H9 (cell line): ENCODE data around the gene RPL22. TPM values are rescaled to one million over a fixed set of nuclear protein-coding genes. Genes with fewer than 3 reads are reported as not detected.

Experiments used
- DNase-seq: peaks from one replicate; pipeline ENCODE4 v3.0.0-alpha.2; 2017
- H2AFZ ChIP-seq: one replicate; pipeline ENCODE4 v1.6.1; 2013; ENCODE audit warnings: mild to moderate bottlenecking, low read length, control low read depth, moderate library complexity
- H2AK5ac ChIP-seq: 2 replicates; pipeline ENCODE4 v1.6.1; 2013; ENCODE audit warnings: low read length, control low read depth, mixed read lengths; ENCODE audit not compliant: insufficient read length
- H2BK120ac ChIP-seq: one replicate; pipeline ENCODE4 v1.6.1; 2013; ENCODE audit warnings: low read depth, mild to moderate bottlenecking, low read length, control low read depth, inconsistent platforms; ENCODE audit not compliant: poor library complexity, severe bottlenecking
- H2BK12ac ChIP-seq: 2 replicates; pipeline ENCODE4 v1.6.1; 2013; ENCODE audit warnings: low read length, control low read depth, mixed read lengths, low read depth; ENCODE audit not compliant: insufficient read length
- H2BK15ac ChIP-seq: 2 replicates; pipeline ENCODE4 v1.6.1; 2013; ENCODE audit warnings: low read depth, low read length, control low read depth
- H2BK20ac ChIP-seq: one replicate; pipeline ENCODE4 v1.6.1; 2013; ENCODE audit warnings: low read depth, mild to moderate bottlenecking, low read length, control low read depth, inconsistent platforms; ENCODE audit not compliant: poor library complexity, severe bottlenecking
- H2BK5ac ChIP-seq: 2 replicates; pipeline ENCODE4 v1.6.1; 2013; ENCODE audit warnings: low read length, control low read depth, mixed read lengths; ENCODE audit not compliant: insufficient read length
- H3K14ac ChIP-seq: 2 replicates; pipeline ENCODE4 v1.6.1; 2013; ENCODE audit warnings: low read length, control low read depth; ENCODE audit not compliant: insufficient read depth
- H3K18ac ChIP-seq: 2 replicates; pipeline ENCODE4 v1.6.1; 2013; ENCODE audit warnings: low read depth, mild to moderate bottlenecking, mixed read lengths, low read length, control low read depth; ENCODE audit not compliant: insufficient read length
- H3K23ac ChIP-seq: 2 replicates; pipeline ENCODE4 v1.6.1; 2013; ENCODE audit warnings: low read length, control low read depth, mixed read lengths, low read depth; ENCODE audit not compliant: insufficient read length
- H3K23me2 ChIP-seq: 2 replicates; pipeline ENCODE4 v1.6.1; 2013; ENCODE audit warnings: low read depth, mild to moderate bottlenecking, mixed read lengths, low read length, control low read depth; ENCODE audit not compliant: insufficient read length, poor library complexity, severe bottlenecking
- H3K27ac ChIP-seq: 2 replicates; pipeline ENCODE4 v1.5.1; 2013; ENCODE audit warnings: low read length, control low read depth, mixed read lengths, low read depth; ENCODE audit not compliant: insufficient read length
- H3K27me3 ChIP-seq: 2 replicates; pipeline ENCODE4 v1.6.1; 2013; ENCODE audit warnings: low read length, control low read depth, inconsistent platforms; ENCODE audit not compliant: insufficient read depth
- H3K4ac ChIP-seq: 2 replicates; pipeline ENCODE4 v1.6.1; 2013; ENCODE audit warnings: low read depth, mild to moderate bottlenecking, control low read depth, inconsistent platforms, low read length, moderate library complexity
- H3K4me1 ChIP-seq: 2 replicates; pipeline ENCODE4 v1.6.1; 2013; ENCODE audit warnings: low read length, control low read depth, inconsistent platforms; ENCODE audit not compliant: insufficient read depth
- H3K4me2 ChIP-seq: 2 replicates; pipeline ENCODE4 v1.6.1; 2013; ENCODE audit warnings: low read length, control low read depth, mixed read lengths; ENCODE audit not compliant: insufficient read length, insufficient read depth
- H3K56ac ChIP-seq: 2 replicates; pipeline ENCODE4 v1.6.1; 2013; ENCODE audit warnings: low read depth, mild to moderate bottlenecking, mixed read lengths, low read length, control low read depth; ENCODE audit not compliant: insufficient read length
- H3K79me1 ChIP-seq: 2 replicates; pipeline ENCODE4 v1.6.1; 2013; ENCODE audit warnings: low read depth, mild to moderate bottlenecking, moderate library complexity, low read length, control low read depth, inconsistent platforms; ENCODE audit not compliant: insufficient read depth, poor library complexity, severe bottlenecking
- H3K79me2 ChIP-seq: 2 replicates; pipeline ENCODE4 v1.6.1; 2013; ENCODE audit warnings: low read length, control low read depth, inconsistent platforms; ENCODE audit not compliant: insufficient read depth
- H3K9ac ChIP-seq: 2 replicates; pipeline ENCODE4 v1.6.1; 2013; ENCODE audit warnings: low read length, control low read depth, mixed read lengths; ENCODE audit not compliant: insufficient read length; ENCODE audit errors: extremely low read depth
- H3K9me3 ChIP-seq: one replicate; pipeline ENCODE4 v1.6.1; 2013; ENCODE audit warnings: low read depth, low read length, inconsistent platforms; ENCODE audit not compliant: control insufficient read depth
- H3T11ph ChIP-seq: one replicate; pipeline ENCODE4 v1.6.1; 2013; ENCODE audit warnings: mild to moderate bottlenecking, low read length, control low read depth, inconsistent platforms
- H4K20me1 ChIP-seq: one replicate; pipeline ENCODE4 v1.6.1; 2013; ENCODE audit not compliant: control insufficient read depth, insufficient read length, insufficient read depth
- H4K5ac ChIP-seq: 2 replicates; pipeline ENCODE4 v1.6.1; 2013; ENCODE audit warnings: low read depth, mild to moderate bottlenecking, mixed read lengths, low read length, control low read depth; ENCODE audit not compliant: insufficient read length
- H4K8ac ChIP-seq: replicated peaks from 2 replicates; pipeline ENCODE4 v1.6.1; 2013; ENCODE audit warnings: low read length, control low read depth, mixed read lengths, low read depth; ENCODE audit not compliant: insufficient read length
- H4K91ac ChIP-seq: 2 replicates; pipeline ENCODE4 v1.6.1; 2013; ENCODE audit warnings: low read depth, mild to moderate bottlenecking, moderate library complexity, mixed read lengths, low read length, control low read depth; ENCODE audit not compliant: insufficient read length
- H3K27ac Mint-ChIP-seq, 3 experiments: 2 replicates in 2 of 3; 3 replicates in 1 of 3; pipeline ENCODE4 v1.8.0; 2020 to 2021; ENCODE audit warnings: mixed read lengths in 3 of 3, mild to moderate bottlenecking in 1 of 3, moderate library complexity in 1 of 3
- H3K27me3 Mint-ChIP-seq: 2 replicates; pipeline ENCODE4 v1.8.0; 2021; ENCODE audit warnings: low read depth, mild to moderate bottlenecking, moderate library complexity, mixed read lengths
- H3K36me3 Mint-ChIP-seq, 3 experiments: 2 replicates in 2 of 3; 3 replicates in 1 of 3; pipeline ENCODE4 v1.8.0; 2020 to 2021; ENCODE audit warnings: low read depth in 3 of 3, mixed read lengths in 3 of 3; ENCODE audit not compliant: insufficient read depth in 1 of 3
- H3K4me1 Mint-ChIP-seq, 2 experiments: 2 replicates each; pipeline ENCODE4 v1.8.0; 2020; ENCODE audit warnings: mixed read lengths in 2 of 2
- H3K4me3 Mint-ChIP-seq, 2 experiments: 2 replicates in 1 of 2; 3 replicates in 1 of 2; pipeline ENCODE4 v1.8.0; 2020 to 2021; ENCODE audit warnings: mild to moderate bottlenecking in 2 of 2, mixed read lengths in 2 of 2, moderate library complexity in 1 of 2
- H3K9me3 Mint-ChIP-seq, 2 experiments: 2 replicates in 1 of 2; 3 replicates in 1 of 2; pipeline ENCODE4 v1.8.0; 2020; ENCODE audit warnings: mild to moderate bottlenecking in 2 of 2, mixed read lengths in 2 of 2, moderate library complexity in 1 of 2
- CTCF ChIP-seq: fragments of 200-600 bp; sonication (generic); conservative IDR thresholded peaks from 3 replicates; pipeline ENCODE4 v1.8.0; 2021; ENCODE audit warnings: antibody characterized with exemption, mild to moderate bottlenecking
- WGBS: extraction: QIAGEN DNeasy Blood & Tissue Kit; methylation state at CpG from one replicate; pipeline ENCODE4 v1.1.7; 2013; ENCODE audit warnings: missing lambda C conversion rate, low lambda C conversion rate, mixed read lengths; ENCODE audit not compliant: insufficient read length; ENCODE audit errors: extremely low coverage; 5-methylcytosine and 5-hydroxymethylcytosine counted together
- total RNA-seq: library from RNA; stranded (reverse); gene quantifications from 2 replicates; pipeline ENCODE4 v1.2.1, GENCODE V29; 2021

Gene RPL22
- total RNA-seq, 1 experiment from 2014 or later: 582 TPM

- no peak overlapping the region for H3T11ph ChIP-seq
- H3K23ac ChIP-seq: no peak overlapping the region
- H3K56ac ChIP-seq: no peak overlapping the region
- no peak overlapping the region for H4K8ac ChIP-seq
- no peak overlapping the region for H2BK20ac ChIP-seq
- H3K79me2 ChIP-seq: no peaks in the 10 kb centered on the region
- H2BK12ac ChIP-seq: no peak overlapping the region
- H2AFZ ChIP-seq: no peak overlapping the region
- peak; percentile 94 for TF ChIP-seq CTCF
- no peak overlapping the region for H2BK120ac ChIP-seq
- H4K5ac ChIP-seq: no peak overlapping the region
- H2BK5ac ChIP-seq: no peak overlapping the region
- H4K20me1 ChIP-seq: no peaks in the 10 kb centered on the region
- peaks cover 53% of the 10 kb centered on the region for H3K27me3 Mint-ChIP-seq
- peak overlapping the region; percentile 78 to 83 for H3K4me3 Mint-ChIP-seq
- no peak overlapping the region for H2AK5ac ChIP-seq
- peaks cover 2% of the 10 kb centered on the region; the same call in 1 of the 2 replicates for H3K4me1 ChIP-seq
- peak; percentile 94 for DNase-seq
- no peak overlapping the region for H3K9ac ChIP-seq
- no peak overlapping the region for H3K14ac ChIP-seq
- H3K27ac ChIP-seq: no peak overlapping the region
- no peak overlapping the region for H3K18ac ChIP-seq
- H3K4ac ChIP-seq: no peak overlapping the region
- H3K9me3 ChIP-seq: no peaks in the 10 kb centered on the region
- WGBS: no CpG with 5 or more reads among the region's 30 CpGs
- peak overlapping the region; percentile 48 for H3K4me2 ChIP-seq
- peaks cover 26 to 27% of the 10 kb centered on the region in 2 experiments for H3K4me1 Mint-ChIP-seq
- no peaks in the 10 kb centered on the region for H3K79me1 ChIP-seq
- H3K23me2 ChIP-seq: peaks cover 23% of the 10 kb centered on the region
- peak overlapping the region in 1 of 3 experiments; percentile 76; a peak in 2 of 7 replicates for H3K27ac Mint-ChIP-seq
- peaks cover 18% of the 10 kb centered on the region; the same call in 1 of the 2 replicates for H3K27me3 ChIP-seq
- H2BK15ac ChIP-seq: no peak overlapping the region
- H4K91ac ChIP-seq: no peak overlapping the region
- no peaks in the 10 kb centered on the region for H3K9me3 Mint-ChIP-seq
- H3K36me3 Mint-ChIP-seq: no peaks in the 10 kb centered on the region
Observed at GRCh38 chr1:6246497-6247467, 47.4 kb upstream of the RPL22 start.
